Measurements from ENCODE around the gene RGPD3. TPM values are rescaled to one million over a fixed set of nuclear protein-coding genes. Genes with fewer than 3 reads are reported as not detected.
"Not testable (repeated sequence)": the region's sequence is repeated elsewhere in the genome, so short reads cannot be mapped to it uniquely, and the experiment has no call there.

RGPD3 gene
- total RNA-seq, 1 experiment from 2014 or later: not detected

GRCh38 chr2:106467516-106467915 lies 697 bp downstream of the RGPD3 start:
- not testable (repeated sequence) for H3K4me2 ChIP-seq (ENCODE audit: low read depth, low read length, poor library complexity, severe bottlenecking); H3K79me2 ChIP-seq (ENCODE audit: low read length); DNase-seq; H3K27ac ChIP-seq (ENCODE audit: low read length); H3K9me3 ChIP-seq (ENCODE audit: low read length); H3K9me2 ChIP-seq (replicated peaks; ENCODE audit: insufficient read depth, low read length); H3K9ac ChIP-seq (ENCODE audit: low read length); H3K36me3 ChIP-seq (ENCODE audit: insufficient read depth, low read length); H3K4me3 ChIP-seq (ENCODE audit: low read length); H2AFZ ChIP-seq (ENCODE audit: low read length); H4K20me1 ChIP-seq (ENCODE audit: insufficient read depth, low read depth, low read length); H3K4me1 ChIP-seq (ENCODE audit: low read length); H3K27me3 ChIP-seq (ENCODE audit: low read length)

GRCh38 chr2:106461882-106462281 lies 6.3 kb downstream of the RGPD3 start:
- H3K4me2 ChIP-seq (ENCODE audit: low read depth, low read length, poor library complexity, severe bottlenecking); H3K4me3 ChIP-seq (ENCODE audit: low read length); H4K20me1 ChIP-seq (ENCODE audit: insufficient read depth, low read depth, low read length); H3K79me2 ChIP-seq (ENCODE audit: low read length); H3K9ac ChIP-seq (ENCODE audit: low read length); H3K9me3 ChIP-seq (ENCODE audit: low read length); H2AFZ ChIP-seq (ENCODE audit: low read length); H3K36me3 ChIP-seq (ENCODE audit: insufficient read depth, low read length); H3K4me1 ChIP-seq (ENCODE audit: low read length); H3K9me2 ChIP-seq (replicated peaks; ENCODE audit: insufficient read depth, low read length); H3K27me3 ChIP-seq (ENCODE audit: low read length); H3K27ac ChIP-seq (ENCODE audit: low read length): not testable (repeated sequence)
- peak; percentile 43 for DNase-seq

DNA sequence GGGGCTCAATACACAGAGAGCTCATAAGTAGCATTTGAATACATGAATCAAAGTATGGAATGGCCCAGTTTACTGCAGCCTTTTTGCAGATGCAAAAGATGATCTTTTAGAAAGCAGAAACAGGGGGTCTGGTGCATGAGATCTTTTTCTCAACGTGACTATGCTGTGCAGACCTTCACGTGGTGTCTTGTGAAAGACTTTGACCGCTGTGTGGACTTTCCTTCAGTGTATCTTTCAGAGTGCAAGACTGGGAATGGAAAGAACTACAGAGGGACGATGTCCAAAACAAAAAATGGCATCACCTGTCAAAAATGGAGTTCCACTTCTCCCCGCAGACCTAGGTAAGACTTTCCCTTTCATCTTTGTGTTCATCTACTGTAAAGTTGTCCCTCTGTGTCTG lies 77.5 kb downstream of the RGPD3 start:
- not testable (repeated sequence) for H3K9ac ChIP-seq (ENCODE audit: low read length); H3K9me3 ChIP-seq (ENCODE audit: low read length)

GRCh38 chr2:106388814-106389410 lies 79.3 kb downstream of the RGPD3 start:
- H3K9me2 ChIP-seq (replicated peaks; ENCODE audit: insufficient read depth, low read length); H3K27ac ChIP-seq (ENCODE audit: low read length); H3K9ac ChIP-seq (ENCODE audit: low read length); DNase-seq; H4K20me1 ChIP-seq (ENCODE audit: insufficient read depth, low read depth, low read length); H3K9me3 ChIP-seq (ENCODE audit: low read length); H3K79me2 ChIP-seq (ENCODE audit: low read length); H3K4me2 ChIP-seq (ENCODE audit: low read depth, low read length, poor library complexity, severe bottlenecking); H3K36me3 ChIP-seq (ENCODE audit: insufficient read depth, low read length); H3K4me1 ChIP-seq (ENCODE audit: low read length); H2AFZ ChIP-seq (ENCODE audit: low read length); H3K27me3 ChIP-seq (ENCODE audit: low read length); H3K4me3 ChIP-seq (ENCODE audit: low read length): not testable (repeated sequence)

More for the DNA sequence above, 77.5 kb downstream of the RGPD3 start:
- DNase-seq; H3K27me3 ChIP-seq (ENCODE audit: low read length); H3K4me2 ChIP-seq (ENCODE audit: low read depth, low read length, poor library complexity, severe bottlenecking); H4K20me1 ChIP-seq (ENCODE audit: insufficient read depth, low read depth, low read length); H3K36me3 ChIP-seq (ENCODE audit: insufficient read depth, low read length); H3K79me2 ChIP-seq (ENCODE audit: low read length); H2AFZ ChIP-seq (ENCODE audit: low read length); H3K9me2 ChIP-seq (replicated peaks; ENCODE audit: insufficient read depth, low read length); H3K27ac ChIP-seq (ENCODE audit: low read length); H3K4me1 ChIP-seq (ENCODE audit: low read length); H3K4me3 ChIP-seq (ENCODE audit: low read length): not testable (repeated sequence)

DNA sequence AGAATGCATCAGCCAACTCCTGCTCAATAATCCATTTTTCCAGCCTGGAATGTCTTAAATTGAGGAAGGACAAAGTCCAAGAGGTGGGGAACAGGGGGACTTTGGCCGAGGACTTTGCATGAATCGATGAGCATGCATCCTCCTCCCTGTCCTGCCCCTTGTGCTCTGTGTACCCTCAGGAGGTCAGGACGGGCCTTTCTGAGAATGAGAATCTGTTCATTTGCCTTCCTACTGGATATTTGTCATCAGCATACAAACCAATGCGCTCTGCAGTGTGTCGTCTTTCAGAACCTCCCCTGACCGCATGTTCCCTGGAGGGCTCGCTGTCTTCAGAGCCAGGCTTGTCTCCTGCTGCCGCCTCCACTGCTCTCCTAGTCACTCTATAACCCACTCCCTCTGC lies 83.7 kb downstream of the RGPD3 start:
- H4K20me1 ChIP-seq (ENCODE audit: insufficient read depth, low read depth, low read length); H3K9me2 ChIP-seq (replicated peaks; ENCODE audit: insufficient read depth, low read length); H3K4me2 ChIP-seq (ENCODE audit: low read depth, low read length, poor library complexity, severe bottlenecking); H3K9ac ChIP-seq (ENCODE audit: low read length); H3K4me1 ChIP-seq (ENCODE audit: low read length); H3K9me3 ChIP-seq (ENCODE audit: low read length); H3K79me2 ChIP-seq (ENCODE audit: low read length); H3K27ac ChIP-seq (ENCODE audit: low read length); H3K36me3 ChIP-seq (ENCODE audit: insufficient read depth, low read length); DNase-seq; H3K27me3 ChIP-seq (ENCODE audit: low read length); H3K4me3 ChIP-seq (ENCODE audit: low read length); H2AFZ ChIP-seq (ENCODE audit: low read length): not testable (repeated sequence)

DNA sequence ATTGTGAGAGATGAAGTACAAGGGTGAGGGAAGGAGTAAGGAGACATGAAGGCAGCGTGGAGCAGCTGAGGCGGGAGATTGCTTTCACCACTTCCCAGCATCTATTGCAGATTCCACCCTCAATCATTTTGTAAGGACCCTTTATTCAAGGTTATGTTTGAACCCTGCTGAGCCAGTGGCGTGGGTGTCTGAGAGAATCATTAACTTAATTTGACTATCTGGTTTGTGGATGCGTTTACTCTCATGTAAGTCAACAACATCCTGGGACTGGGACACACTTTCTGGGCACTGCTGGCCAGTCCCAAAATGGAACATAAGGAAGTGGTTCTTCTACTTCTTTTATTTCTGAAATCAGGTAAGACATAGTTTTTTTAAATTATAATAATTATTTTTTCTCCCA lies 86.3 kb downstream of the RGPD3 start:
- H3K27ac ChIP-seq (ENCODE audit: low read length); H2AFZ ChIP-seq (ENCODE audit: low read length); H3K9ac ChIP-seq (ENCODE audit: low read length); H3K36me3 ChIP-seq (ENCODE audit: insufficient read depth, low read length); H3K27me3 ChIP-seq (ENCODE audit: low read length); H3K9me3 ChIP-seq (ENCODE audit: low read length); H3K4me3 ChIP-seq (ENCODE audit: low read length); H3K79me2 ChIP-seq (ENCODE audit: low read length); H3K9me2 ChIP-seq (replicated peaks; ENCODE audit: insufficient read depth, low read length); DNase-seq; H4K20me1 ChIP-seq (ENCODE audit: insufficient read depth, low read depth, low read length); H3K4me2 ChIP-seq (ENCODE audit: low read depth, low read length, poor library complexity, severe bottlenecking); H3K4me1 ChIP-seq (ENCODE audit: low read length): not testable (repeated sequence)

DNA sequence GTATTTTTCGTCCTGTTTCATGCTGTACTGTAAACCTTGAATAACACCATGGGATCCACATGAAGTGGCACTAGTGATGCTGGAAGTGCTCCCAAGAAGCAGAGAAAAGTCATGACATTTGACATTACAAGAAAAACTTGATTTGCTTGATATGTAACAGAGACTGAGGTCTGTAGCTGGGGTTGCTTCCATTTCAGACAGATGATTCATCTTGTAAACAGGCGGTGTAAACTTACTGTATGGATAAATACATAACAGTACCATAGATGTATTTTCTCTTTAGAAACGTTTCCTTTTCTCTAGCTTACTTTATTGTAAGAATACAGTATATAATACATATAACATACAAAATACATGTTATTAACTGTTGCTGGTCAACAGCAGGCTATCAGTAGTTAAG lies 88.6 kb downstream of the RGPD3 start:
- not testable (repeated sequence) for DNase-seq; H3K4me2 ChIP-seq (ENCODE audit: low read depth, low read length, poor library complexity, severe bottlenecking); H3K4me3 ChIP-seq (ENCODE audit: low read length); H3K79me2 ChIP-seq (ENCODE audit: low read length); H3K36me3 ChIP-seq (ENCODE audit: insufficient read depth, low read length); H3K9me3 ChIP-seq (ENCODE audit: low read length); H3K9me2 ChIP-seq (replicated peaks; ENCODE audit: insufficient read depth, low read length); H3K27ac ChIP-seq (ENCODE audit: low read length); H3K27me3 ChIP-seq (ENCODE audit: low read length); H3K4me1 ChIP-seq (ENCODE audit: low read length); H2AFZ ChIP-seq (ENCODE audit: low read length); H4K20me1 ChIP-seq (ENCODE audit: insufficient read depth, low read depth, low read length); H3K9ac ChIP-seq (ENCODE audit: low read length)

DNA sequence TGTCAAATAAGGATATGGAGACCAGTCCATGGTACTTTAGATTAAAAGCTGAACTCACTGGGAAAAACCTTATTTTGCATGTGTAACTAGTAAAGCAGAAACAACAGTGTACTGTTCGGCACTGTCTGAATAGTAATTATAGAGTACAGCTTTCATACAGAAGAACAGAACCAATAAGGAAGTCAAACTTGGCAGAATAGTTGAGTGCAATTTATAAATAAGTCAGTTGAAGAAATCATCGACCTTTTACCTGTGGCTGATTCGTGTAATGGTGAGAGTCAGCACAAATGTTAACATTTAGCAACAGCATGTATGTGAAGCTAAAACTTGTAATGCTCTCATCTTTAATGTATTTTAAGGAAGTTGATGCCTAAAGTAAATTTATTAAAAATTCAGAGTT lies 99.0 kb downstream of the RGPD3 start:
- H3K9ac ChIP-seq (ENCODE audit: low read length); H3K27me3 ChIP-seq (ENCODE audit: low read length); H3K27ac ChIP-seq (ENCODE audit: low read length); H2AFZ ChIP-seq (ENCODE audit: low read length); H3K36me3 ChIP-seq (ENCODE audit: insufficient read depth, low read length); H4K20me1 ChIP-seq (ENCODE audit: insufficient read depth, low read depth, low read length); H3K79me2 ChIP-seq (ENCODE audit: low read length); H3K4me2 ChIP-seq (ENCODE audit: low read depth, low read length, poor library complexity, severe bottlenecking); H3K4me1 ChIP-seq (ENCODE audit: low read length); DNase-seq; H3K9me2 ChIP-seq (replicated peaks; ENCODE audit: insufficient read depth, low read length); H3K4me3 ChIP-seq (ENCODE audit: low read length); H3K9me3 ChIP-seq (ENCODE audit: low read length): not testable (repeated sequence)
